ENCODE results near the gene RNGTT.

RNGTT gene

GRCh38 chr6:88575536-88575935 is 387.9 kb downstream of the RNGTT start:
- Histone ChIP-seq H3K36me3 (ENCODE audit: control insufficient read depth in 5 of 5, insufficient read depth in 5 of 5, low read length in 5 of 5) (no peaks in the 10 kb centered on the region), H3K9me3 (ENCODE audit: control insufficient read depth in 5 of 5, low read length in 5 of 5) (peaks cover 0 to 7% (median 0%) of the 10 kb centered on the region in 5 donors), H3K27ac (ENCODE audit: low read depth, low read length) (no peak overlapping the region), H3K4me3 (ENCODE audit: low read depth in 1 of 5, low read length in 5 of 5) (no peak overlapping the region), H3K27me3 (ENCODE audit: control insufficient read depth in 5 of 5, insufficient read depth in 4 of 5, low read length in 5 of 5) (peaks cover 0 to 3% (median 0%) of the 10 kb centered on the region in 5 donors), H3K9ac (ENCODE audit: low read length in 5 of 5) (no peak overlapping the region), H3K4me1 (ENCODE audit: control insufficient read depth in 5 of 5, insufficient read depth in 5 of 5, low read length in 5 of 5) (no peaks in the 10 kb centered on the region)

GRCh38 chr6:88574651-88575050 is 388.8 kb downstream of the RNGTT start:
- no peak overlapping the region for H3K9ac ChIP-seq (ENCODE audit: low read length in 5 of 5)
- peaks cover 0 to 15% (median 6%) of the 10 kb centered on the region in 5 donors for H3K9me3 ChIP-seq (ENCODE audit: control insufficient read depth in 5 of 5, low read length in 5 of 5)
- peaks cover 0 to 3% (median 0%) of the 10 kb centered on the region in 5 donors for H3K27me3 ChIP-seq (ENCODE audit: control insufficient read depth in 5 of 5, insufficient read depth in 4 of 5, low read length in 5 of 5)
- H3K27ac ChIP-seq (ENCODE audit: low read depth, low read length), result no peak overlapping the region
- H3K36me3 ChIP-seq (ENCODE audit: control insufficient read depth in 5 of 5, insufficient read depth in 5 of 5, low read length in 5 of 5), result no peaks in the 10 kb centered on the region
- no peaks in the 10 kb centered on the region for H3K4me1 ChIP-seq (ENCODE audit: control insufficient read depth in 5 of 5, insufficient read depth in 5 of 5, low read length in 5 of 5)
- H3K4me3 ChIP-seq (ENCODE audit: low read depth in 1 of 5, low read length in 5 of 5), result no peak overlapping the region

GRCh38 chr6:88574031-88574430 is 389.4 kb downstream of the RNGTT start:
- H3K27ac ChIP-seq (ENCODE audit: low read depth, low read length), result no peak overlapping the region
- H3K9me3 ChIP-seq (ENCODE audit: control insufficient read depth in 5 of 5, low read length in 5 of 5), result peaks cover under 1 to 15% (median 10%) of the 10 kb centered on the region in 5 donors
- no peak overlapping the region for H3K4me3 ChIP-seq (ENCODE audit: low read depth in 1 of 5, low read length in 5 of 5)
- no peaks in the 10 kb centered on the region for H3K36me3 ChIP-seq (ENCODE audit: control insufficient read depth in 5 of 5, insufficient read depth in 5 of 5, low read length in 5 of 5)
- H3K4me1 ChIP-seq (ENCODE audit: control insufficient read depth in 5 of 5, insufficient read depth in 5 of 5, low read length in 5 of 5), result no peaks in the 10 kb centered on the region
- H3K9ac ChIP-seq (ENCODE audit: low read length in 5 of 5), result no peak overlapping the region
- peaks cover 0 to 3% (median 0%) of the 10 kb centered on the region in 5 donors for H3K27me3 ChIP-seq (ENCODE audit: control insufficient read depth in 5 of 5, insufficient read depth in 4 of 5, low read length in 5 of 5)

- no peak overlapping the region for H3K9ac ChIP-seq (ENCODE audit: low read length in 5 of 5)
- H3K4me3 ChIP-seq (ENCODE audit: low read depth in 1 of 5, low read length in 5 of 5), result no peak overlapping the region
- peaks cover 4 to 15% (median 11%) of the 10 kb centered on the region in 5 donors for H3K9me3 ChIP-seq (ENCODE audit: control insufficient read depth in 5 of 5, low read length in 5 of 5)
- H3K27ac ChIP-seq (ENCODE audit: low read depth, low read length), result no peak overlapping the region
- no peaks in the 10 kb centered on the region for H3K36me3 ChIP-seq (ENCODE audit: control insufficient read depth in 5 of 5, insufficient read depth in 5 of 5, low read length in 5 of 5)
- H3K27me3 ChIP-seq (ENCODE audit: control insufficient read depth in 5 of 5, insufficient read depth in 4 of 5, low read length in 5 of 5), result peaks cover 0 to 3% (median 0%) of the 10 kb centered on the region in 5 donors
- H3K4me1 ChIP-seq (ENCODE audit: control insufficient read depth in 5 of 5, insufficient read depth in 5 of 5, low read length in 5 of 5), result no peaks in the 10 kb centered on the region
Observed at GRCh38 chr6:88573561-88573960, 389.9 kb downstream of the RNGTT start.

GRCh38 chr6:88572449-88573139 is 390.8 kb downstream of the RNGTT start:
- H3K4me1 ChIP-seq (ENCODE audit: control insufficient read depth in 5 of 5, insufficient read depth in 5 of 5, low read length in 5 of 5), result no peaks in the 10 kb centered on the region
- no peak overlapping the region for H3K9ac ChIP-seq (ENCODE audit: low read length in 5 of 5)
- peaks cover 4 to 15% (median 11%) of the 10 kb centered on the region in 5 donors for H3K9me3 ChIP-seq (ENCODE audit: control insufficient read depth in 5 of 5, low read length in 5 of 5)
- H3K36me3 ChIP-seq (ENCODE audit: control insufficient read depth in 5 of 5, insufficient read depth in 5 of 5, low read length in 5 of 5), result no peaks in the 10 kb centered on the region
- H3K27me3 ChIP-seq (ENCODE audit: control insufficient read depth in 5 of 5, insufficient read depth in 4 of 5, low read length in 5 of 5), result peaks cover 0 to 3% (median 0%) of the 10 kb centered on the region in 5 donors
- H3K27ac ChIP-seq (ENCODE audit: low read depth, low read length), result no peak overlapping the region
- no peak overlapping the region for H3K4me3 ChIP-seq (ENCODE audit: low read depth in 1 of 5, low read length in 5 of 5)

GRCh38 chr6:88569959-88570358 is 393.5 kb downstream of the RNGTT start:
- no peak overlapping the region for H3K27ac ChIP-seq (ENCODE audit: low read depth, low read length)
- no peaks in the 10 kb centered on the region for H3K36me3 ChIP-seq (ENCODE audit: control insufficient read depth in 5 of 5, insufficient read depth in 5 of 5, low read length in 5 of 5)
- H3K27me3 ChIP-seq (ENCODE audit: control insufficient read depth in 5 of 5, insufficient read depth in 4 of 5, low read length in 5 of 5), result peaks cover 0 to 3% (median 0%) of the 10 kb centered on the region in 5 donors
- H3K4me3 ChIP-seq (ENCODE audit: low read depth in 1 of 5, low read length in 5 of 5), result no peak overlapping the region
- no peak overlapping the region for H3K9ac ChIP-seq (ENCODE audit: low read length in 5 of 5)
- no peaks in the 10 kb centered on the region for H3K4me1 ChIP-seq (ENCODE audit: control insufficient read depth in 5 of 5, insufficient read depth in 5 of 5, low read length in 5 of 5)
- peaks cover 4 to 15% (median 11%) of the 10 kb centered on the region in 5 donors for H3K9me3 ChIP-seq (ENCODE audit: control insufficient read depth in 5 of 5, low read length in 5 of 5)

GRCh38 chr6:88567696-88568095 is 395.7 kb downstream of the RNGTT start:
- H3K27me3 ChIP-seq (ENCODE audit: control insufficient read depth in 5 of 5, insufficient read depth in 4 of 5, low read length in 5 of 5), result no peaks in the 10 kb centered on the region
- no peak overlapping the region for H3K27ac ChIP-seq (ENCODE audit: low read depth, low read length)
- H3K36me3 ChIP-seq (ENCODE audit: control insufficient read depth in 5 of 5, insufficient read depth in 5 of 5, low read length in 5 of 5), result no peaks in the 10 kb centered on the region
- no peaks in the 10 kb centered on the region for H3K4me1 ChIP-seq (ENCODE audit: control insufficient read depth in 5 of 5, insufficient read depth in 5 of 5, low read length in 5 of 5)
- no peak overlapping the region for H3K4me3 ChIP-seq (ENCODE audit: low read depth in 1 of 5, low read length in 5 of 5)
- H3K9me3 ChIP-seq (ENCODE audit: control insufficient read depth in 5 of 5, low read length in 5 of 5), result peaks cover 4 to 11% (median 10%) of the 10 kb centered on the region in 5 donors
- no peak overlapping the region for H3K9ac ChIP-seq (ENCODE audit: low read length in 5 of 5)

- H3K4me3 ChIP-seq (ENCODE audit: low read depth in 1 of 5, low read length in 5 of 5), result no peak overlapping the region
- no peak overlapping the region for H3K9ac ChIP-seq (ENCODE audit: low read length in 5 of 5)
- no peaks in the 10 kb centered on the region for H3K27me3 ChIP-seq (ENCODE audit: control insufficient read depth in 5 of 5, insufficient read depth in 4 of 5, low read length in 5 of 5)
- no peaks in the 10 kb centered on the region for H3K36me3 ChIP-seq (ENCODE audit: control insufficient read depth in 5 of 5, insufficient read depth in 5 of 5, low read length in 5 of 5)
- peaks cover 0 to 2% (median 0%) of the 10 kb centered on the region in 5 donors for H3K4me1 ChIP-seq (ENCODE audit: control insufficient read depth in 5 of 5, insufficient read depth in 5 of 5, low read length in 5 of 5)
- H3K27ac ChIP-seq (ENCODE audit: low read depth, low read length), result no peak overlapping the region
- peaks cover 4 to 11% (median 10%) of the 10 kb centered on the region in 5 donors for H3K9me3 ChIP-seq (ENCODE audit: control insufficient read depth in 5 of 5, low read length in 5 of 5)
Observed at GRCh38 chr6:88566746-88567534, 396.5 kb downstream of the RNGTT start.

GRCh38 chr6:88565836-88566235 is 397.6 kb downstream of the RNGTT start:
- no peak overlapping the region for H3K9ac ChIP-seq (ENCODE audit: low read length in 5 of 5)
- H3K27ac ChIP-seq (ENCODE audit: low read depth, low read length), result no peak overlapping the region
- H3K4me1 ChIP-seq (ENCODE audit: control insufficient read depth in 5 of 5, insufficient read depth in 5 of 5, low read length in 5 of 5), result peaks cover 0 to 6% (median 0%) of the 10 kb centered on the region in 5 donors
- no peaks in the 10 kb centered on the region for H3K36me3 ChIP-seq (ENCODE audit: control insufficient read depth in 5 of 5, insufficient read depth in 5 of 5, low read length in 5 of 5)
- no peak overlapping the region for H3K4me3 ChIP-seq (ENCODE audit: low read depth in 1 of 5, low read length in 5 of 5)
- no peaks in the 10 kb centered on the region for H3K27me3 ChIP-seq (ENCODE audit: control insufficient read depth in 5 of 5, insufficient read depth in 4 of 5, low read length in 5 of 5)
- peaks cover 4 to 11% (median 10%) of the 10 kb centered on the region in 5 donors for H3K9me3 ChIP-seq (ENCODE audit: control insufficient read depth in 5 of 5, low read length in 5 of 5)

GRCh38 chr6:88565409-88565811 is 398.0 kb downstream of the RNGTT start:
- H3K36me3 ChIP-seq (ENCODE audit: control insufficient read depth in 5 of 5, insufficient read depth in 5 of 5, low read length in 5 of 5), result no peaks in the 10 kb centered on the region
- H3K27ac ChIP-seq (ENCODE audit: low read depth, low read length), result no peak overlapping the region
- peaks cover 4 to 11% (median 10%) of the 10 kb centered on the region in 5 donors for H3K9me3 ChIP-seq (ENCODE audit: control insufficient read depth in 5 of 5, low read length in 5 of 5)
- no peak overlapping the region for H3K4me3 ChIP-seq (ENCODE audit: low read depth in 1 of 5, low read length in 5 of 5)
- H3K9ac ChIP-seq (ENCODE audit: low read length in 5 of 5), result no peak overlapping the region
- H3K4me1 ChIP-seq (ENCODE audit: control insufficient read depth in 5 of 5, insufficient read depth in 5 of 5, low read length in 5 of 5), result peaks cover 0 to 6% (median 0%) of the 10 kb centered on the region in 5 donors
- H3K27me3 ChIP-seq (ENCODE audit: control insufficient read depth in 5 of 5, insufficient read depth in 4 of 5, low read length in 5 of 5), result no peaks in the 10 kb centered on the region
